B cell (primary cell): ENCODE measurements around the gene EIF1AX.

Experiments
- CTCF ChIP-seq: fragments of 200-600 bp; IDR thresholded peaks from one replicate; pipeline ENCODE4 v1.8.0; 2022; ENCODE audit warnings: antibody characterized with exemption, mild to moderate bottlenecking
- EZH2 ChIP-seq: IDR thresholded peaks from 2 replicates; pipeline ENCODE4 v1.6.1; 2012; ENCODE audit warnings: borderline replicate concordance, low read depth, mild to moderate bottlenecking, moderate library complexity, low read length; ENCODE audit not compliant: insufficient read depth, poor library complexity, severe bottlenecking

DNA sequence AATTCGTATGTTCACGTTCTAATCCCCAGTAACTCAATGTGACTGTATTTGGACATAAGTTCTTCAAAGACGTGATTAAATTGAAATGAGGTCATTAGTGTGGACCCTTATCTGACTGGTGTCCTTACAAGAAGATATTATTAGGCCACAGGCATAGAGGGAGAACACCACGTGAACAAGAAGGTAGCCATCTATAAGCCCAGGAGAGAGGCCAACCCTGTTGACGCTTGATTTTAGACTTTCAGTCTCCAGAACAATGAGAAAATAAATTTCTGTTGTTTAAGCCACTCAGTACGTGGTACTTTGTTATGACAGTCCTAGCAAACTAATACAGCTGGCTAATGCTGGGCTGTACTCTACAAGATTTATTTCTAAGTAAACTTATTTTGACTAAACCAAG lies 1.5 kb upstream of the EIF1AX start:
- TF ChIP-seq CTCF (no peak), EZH2 (no peak)
